ENCODE results near the gene BEST3. TPM values are rescaled to one million over a fixed set of nuclear protein-coding genes. Genes with fewer than 3 reads are reported as not detected.
"Not testable (repeated sequence)": the region's sequence is repeated elsewhere in the genome, so short reads cannot be mapped to it uniquely, and the experiment has no call there.

The BEST3 gene
- total RNA-seq, 1 experiment from 2014 or later, result not detected

GRCh38 chr12:69672195-69672594 is 26.9 kb downstream of the BEST3 start (continued):
- TF ChIP-seq CDX4 (CRISPR knock-in tag; IDR thresholded peaks at IDR 0.05; ENCODE audit: borderline replicate concordance), result no peak
- TF ChIP-seq MYBL2 (CRISPR knock-in tag; IDR thresholded peaks at IDR 0.05), result no peak

- H3K4me1 Mint-ChIP-seq, result 0 out of 2 replicates have a peak, but pooled peaks cover 8% of the 10 kb centered on the region
- no peaks in the 10 kb centered on the region for H3K36me3 Mint-ChIP-seq
- no peak for TF ChIP-seq E2F4 (CRISPR knock-in tag; IDR thresholded peaks at IDR 0.05; ENCODE audit: borderline replicate concordance, low read depth)
- no peak for TF ChIP-seq GRHL2 (CRISPR knock-in tag; IDR thresholded peaks at IDR 0.05; ENCODE audit: insufficient replicate concordance, severe bottlenecking)
- TF ChIP-seq IRF1 (CRISPR knock-in tag; IDR thresholded peaks at IDR 0.05), result no peak
- no peak for TF ChIP-seq MAX (CRISPR knock-in tag; IDR thresholded peaks at IDR 0.05)
- no peak for TF ChIP-seq E2F1 (CRISPR knock-in tag; IDR thresholded peaks at IDR 0.05)
- TF ChIP-seq ZNF423 (CRISPR knock-in tag; IDR thresholded peaks at IDR 0.05), result no peak
- TF ChIP-seq ZNF232 (CRISPR knock-in tag; IDR thresholded peaks at IDR 0.05), result no peak
- TF ChIP-seq ATF3 (CRISPR knock-in tag; conservative IDR thresholded peaks at IDR 0.05), result no peak
- TF ChIP-seq FOXK1 (CRISPR knock-in tag; IDR thresholded peaks at IDR 0.05), result no peak
- TF ChIP-seq GTF2I (CRISPR knock-in tag; conservative IDR thresholded peaks at IDR 0.05), result no peak
- no peaks in the 10 kb centered on the region for H3K9me3 Mint-ChIP-seq
- no peak overlapping the region for H3K4me3 Mint-ChIP-seq
- ChIA-PET POLR2A (no interaction called here), CTCF (no interaction called here)
- H3K27me3 Mint-ChIP-seq (ENCODE audit: low read depth), result no peaks in the 10 kb centered on the region
- ATAC-seq (no peak), DNase-seq (ENCODE audit: low spot score) (no peak)
- no peak overlapping the region for H3K27ac Mint-ChIP-seq
Measured at GRCh38 chr12:69671597-69671996, 27.5 kb downstream of the BEST3 start.

- Mint-ChIP-seq H3K9me3 (no peaks in the 10 kb centered on the region), H3K36me3 (no peaks in the 10 kb centered on the region), H3K27me3 (ENCODE audit: low read depth) (no peaks in the 10 kb centered on the region), H3K27ac (no peak overlapping the region), H3K4me1 (no peaks in the 10 kb centered on the region), H3K4me3 (no peak overlapping the region)
- TF ChIP-seq JAZF1 (CRISPR knock-in tag; IDR thresholded peaks at IDR 0.05), result no peak
- no peak for TF ChIP-seq AFF4 (CRISPR knock-in tag; IDR thresholded peaks at IDR 0.05; ENCODE audit: borderline replicate concordance)
- no peak for TF ChIP-seq E2F1 (CRISPR knock-in tag; IDR thresholded peaks at IDR 0.05)
- no peak for TF ChIP-seq NR1H2 (CRISPR knock-in tag; IDR thresholded peaks at IDR 0.05)
- TF ChIP-seq ETV6 (CRISPR knock-in tag; IDR thresholded peaks at IDR 0.05), result no peak
- TF ChIP-seq SOX15 (CRISPR knock-in tag; IDR thresholded peaks at IDR 0.05), result no peak
- POLR2A ChIA-PET, result no interaction called here
- DNase-seq (ENCODE audit: low spot score) (no peak), ATAC-seq (no peak)
- CTCF ChIA-PET, result no interaction called here
Measured at GRCh38 chr12:69666798-69667197, 32.3 kb downstream of the BEST3 start.

GRCh38 chr12:69664930-69665377 is 34.1 kb downstream of the BEST3 start:
- H3K4me3 Mint-ChIP-seq; POLR2A ChIA-PET; H3K4me1 Mint-ChIP-seq; DNase-seq (ENCODE audit: low spot score); H3K36me3 Mint-ChIP-seq; H3K9me3 Mint-ChIP-seq; H3K27ac Mint-ChIP-seq; H3K27me3 Mint-ChIP-seq (ENCODE audit: low read depth): not testable (repeated sequence)
- ATAC-seq, result peak; percentile 85
- CTCF ChIA-PET, result interaction anchor here (1.2 kb wide), 1 partner anchor 25 kb away, joined by 4 read pairs; no protein-coding TSS in a partner anchor

All from WTC11 (cell line).